HG03175 (cell line): Measurements from ENCODE around the gene MAP3K19.

ENCODE experiments used
- ATAC-seq: cut with Tn5 transposase; IDR thresholded peaks from one replicate; pipeline ENCODE4 v1.9.1; 2021; ENCODE audit warnings: mild to moderate bottlenecking, moderate library complexity; ENCODE audit not compliant: unreplicated experiment

MAP3K19 gene

GRCh38 chr2:134934641-134935040 is 112.6 kb downstream of the MAP3K19 start:
- no peak for ATAC-seq

GRCh38 chr2:134934150-134934549 is 113.1 kb downstream of the MAP3K19 start:
- ATAC-seq, result no peak

- no peak for ATAC-seq
Observed at GRCh38 chr2:134933732-134934131, 113.5 kb downstream of the MAP3K19 start.

- ATAC-seq, result no peak
Observed at GRCh38 chr2:134932864-134933526, 114.3 kb downstream of the MAP3K19 start.

- no peak for ATAC-seq
Observed at GRCh38 chr2:134927195-134927594, 120.1 kb downstream of the MAP3K19 start.

- ATAC-seq, result no peak
Observed at GRCh38 chr2:134926231-134926931, 120.9 kb downstream of the MAP3K19 start.

- ATAC-seq, result no peak
Observed at GRCh38 chr2:134924912-134925311, 122.3 kb downstream of the MAP3K19 start.

- no peak for ATAC-seq
Observed at GRCh38 chr2:134919341-134920210, 127.7 kb downstream of the MAP3K19 start.

GRCh38 chr2:134918526-134919340 is 128.5 kb downstream of the MAP3K19 start, which contains the start of gene CCNT2:
TSS of gene CCNT2 (plus strand) at chr2:134918822. CDS start at chr2:134918855, 33 bp downstream.
- peak; percentile 83 for ATAC-seq

GRCh38 chr2:134917888-134918525 is 129.2 kb downstream of the MAP3K19 start:
- ATAC-seq, result peak; percentile 77

GRCh38 chr2:134917360-134917865 is 129.8 kb downstream of the MAP3K19 start:
- ATAC-seq, result no peak
